NCI-H2029 treated with DMSO at 0.1 percent for 48 hours (cell line): ENCODE measurements around the gene CES5A.
"Not testable (repeated sequence)": the region's sequence is repeated elsewhere in the genome, so short reads cannot be mapped to it uniquely, and the experiment has no call there.

ENCODE experiments used
- DNase-seq: peaks from one replicate; lab custom pipeline; 2025; lab: John Stamatoyannopoulos, UW

The CES5A gene

DNA sequence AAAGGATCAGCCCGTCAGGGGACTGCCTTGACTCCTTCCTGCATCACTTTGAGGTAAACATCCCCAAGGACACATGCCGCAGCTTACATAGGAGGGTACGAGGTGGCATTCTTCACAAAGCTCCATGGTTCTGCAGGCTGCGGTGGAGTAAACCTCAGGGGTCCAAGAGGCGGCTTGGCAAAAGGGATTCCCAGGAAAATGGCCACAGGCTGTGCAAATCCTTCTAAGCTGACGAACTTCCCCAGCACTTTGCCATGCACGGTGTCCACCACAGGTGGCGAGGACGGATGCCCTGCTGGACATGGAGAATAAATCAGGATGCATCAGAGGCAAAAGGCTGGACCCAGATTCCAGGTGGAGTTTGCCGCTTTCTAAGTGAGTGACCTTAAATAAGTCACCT lies 46.5 kb downstream of the CES5A start:
- no peak for DNase-seq

DNA sequence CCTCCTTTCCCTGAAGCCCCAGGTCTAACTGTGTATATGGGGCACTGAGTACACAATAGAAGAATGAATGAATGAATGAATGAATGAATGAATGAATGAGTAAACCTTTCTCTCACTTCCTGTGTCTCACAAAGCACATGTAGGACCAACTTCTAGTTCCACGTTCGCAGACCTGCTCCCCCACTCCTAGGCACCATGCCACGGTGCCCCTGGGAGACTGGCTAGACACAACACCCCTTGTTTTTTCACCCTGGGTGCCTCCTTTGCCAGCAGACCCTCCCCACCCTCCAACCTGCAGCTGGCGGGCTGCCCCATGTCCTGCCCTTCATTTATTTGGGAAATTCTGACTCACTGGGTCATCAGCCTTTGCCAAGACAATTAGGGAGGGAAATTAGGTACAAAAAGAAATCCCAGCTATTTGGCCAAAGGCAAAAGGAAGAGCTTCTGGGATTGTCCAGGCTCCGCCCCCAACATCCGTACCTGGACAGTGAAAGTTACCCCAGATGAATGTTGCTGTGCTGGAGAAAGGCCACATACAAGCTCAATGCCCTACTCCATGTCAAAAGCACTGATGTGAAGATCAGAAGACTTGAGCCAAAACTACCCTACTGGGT lies 50.0 kb downstream of the CES5A start:
- no peak for DNase-seq

DNA sequence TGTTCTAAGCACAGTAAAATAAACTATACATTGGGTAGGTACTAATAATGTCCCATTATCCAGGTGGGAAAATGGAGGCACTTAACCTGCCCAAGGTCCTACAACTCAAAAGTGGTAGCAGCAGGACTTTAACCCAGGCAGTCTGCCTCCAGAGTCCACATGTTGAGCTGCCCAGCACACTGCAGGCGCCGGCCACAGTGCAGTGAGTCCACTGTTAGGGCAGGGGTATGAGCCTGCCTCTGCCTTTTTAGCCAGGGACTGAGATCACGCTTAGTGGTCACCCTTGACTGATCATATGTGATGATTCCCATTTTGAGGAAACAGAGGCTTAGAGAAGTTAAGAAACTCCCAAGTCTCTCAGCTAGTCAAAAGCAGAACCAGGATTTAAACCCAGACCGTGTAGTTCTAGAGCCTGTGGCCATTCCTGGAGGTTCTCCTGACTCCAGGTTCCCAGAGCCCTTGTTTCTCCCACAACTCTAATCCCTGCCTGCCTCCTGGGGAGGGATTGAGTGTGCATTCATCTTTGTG lies 50.6 kb downstream of the CES5A start:
- no peak for DNase-seq

DNA sequence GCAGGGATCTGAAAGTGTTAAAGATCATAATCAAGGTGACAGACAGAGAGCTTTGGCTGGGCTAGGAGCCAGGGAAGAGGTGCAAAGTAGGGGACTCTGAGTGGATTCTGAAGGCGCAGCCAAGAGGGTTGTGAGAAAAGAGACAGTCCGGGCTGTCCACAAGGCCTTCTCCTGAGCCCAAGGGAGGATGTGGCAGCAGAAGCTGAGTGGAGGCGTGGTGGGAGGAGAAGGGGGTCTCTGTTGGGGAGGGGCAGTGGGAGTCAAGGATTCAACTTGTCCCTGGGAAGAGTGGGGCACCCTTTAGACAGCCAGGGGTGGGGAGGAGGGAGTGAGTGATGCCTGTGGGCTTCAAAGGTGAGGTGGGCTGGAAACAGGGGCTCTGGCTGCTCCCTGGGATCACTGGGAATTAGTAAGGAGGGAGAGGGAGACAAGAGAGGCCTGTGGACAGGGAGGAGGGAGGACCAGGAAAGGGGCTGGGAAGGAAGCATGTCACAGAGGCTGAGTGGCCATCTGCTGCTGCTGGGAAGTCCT lies 52.8 kb downstream of the CES5A start:
- no peak for DNase-seq

DNA sequence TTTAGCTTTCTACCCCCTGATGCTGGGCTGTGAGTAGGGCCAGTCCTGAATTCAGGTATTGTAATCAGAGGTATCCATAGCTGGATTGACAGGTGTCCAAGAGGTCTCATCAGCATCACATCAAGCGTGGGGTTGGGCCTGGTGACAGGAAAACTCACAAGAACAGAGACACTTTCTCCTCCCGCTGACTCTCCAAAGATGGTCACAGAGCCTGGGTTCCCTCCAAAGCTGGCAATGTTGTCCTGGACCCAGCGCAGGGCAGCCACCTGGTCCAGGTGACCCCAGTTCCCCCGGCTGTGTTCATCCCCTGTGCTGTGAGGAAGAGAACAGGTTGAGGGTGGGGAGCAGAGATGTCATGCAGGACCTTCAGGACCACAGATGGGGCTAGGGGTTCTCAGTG lies 54.0 kb downstream of the CES5A start:
- no peak for DNase-seq

DNA sequence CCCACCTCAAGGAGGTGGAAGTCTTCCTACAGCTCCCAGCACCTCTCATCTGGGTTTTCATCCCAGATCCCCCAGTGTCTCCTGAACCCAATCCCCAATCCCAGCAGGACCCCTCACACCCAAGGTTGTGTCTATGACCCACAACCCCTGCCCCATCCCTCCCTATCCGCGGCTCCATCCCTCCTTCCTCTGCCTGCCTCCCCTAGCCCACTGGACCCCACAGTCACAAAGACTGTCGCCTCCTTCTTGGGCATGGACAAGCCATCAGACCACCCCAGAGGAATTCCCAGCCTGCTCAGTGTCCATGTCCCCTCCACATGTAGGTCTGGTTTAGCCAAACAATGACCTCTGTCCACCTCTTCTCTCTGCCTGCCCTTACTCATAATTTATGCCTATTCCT lies 54.6 kb downstream of the CES5A start:
- DNase-seq = no peak

DNA sequence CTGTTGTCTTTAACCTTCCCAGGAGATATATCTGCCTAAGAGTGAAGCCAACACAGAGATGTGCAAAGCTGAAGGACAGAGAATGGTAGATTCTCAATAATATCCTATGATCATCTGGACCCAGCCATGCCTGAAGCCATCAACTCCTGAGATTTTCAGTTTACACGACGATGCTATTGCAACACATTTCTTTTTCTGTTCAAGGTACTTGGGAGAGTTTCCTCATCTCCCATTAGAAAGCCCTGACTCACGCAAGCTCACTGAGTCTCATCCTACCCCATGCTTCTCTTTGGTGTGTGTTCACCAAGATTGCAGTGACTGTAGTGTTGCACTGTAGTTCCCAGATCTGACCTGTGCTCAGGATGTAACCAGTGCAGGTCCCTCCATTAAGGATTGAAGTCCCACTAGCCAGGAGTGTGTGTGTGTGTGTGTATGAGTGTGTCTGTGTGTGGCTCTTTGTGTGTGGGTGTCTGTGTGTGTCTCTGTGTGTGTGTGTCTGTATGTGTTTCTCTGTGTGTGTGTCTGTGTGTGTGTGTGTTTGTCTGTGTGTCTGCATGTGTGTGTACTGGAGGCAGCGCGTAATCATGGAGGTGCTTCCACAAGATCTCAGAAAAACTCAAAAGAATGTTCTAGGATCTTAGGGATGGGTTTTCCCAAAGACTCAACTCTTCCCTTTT lies 57.8 kb downstream of the CES5A start:
- no peak for DNase-seq

DNA sequence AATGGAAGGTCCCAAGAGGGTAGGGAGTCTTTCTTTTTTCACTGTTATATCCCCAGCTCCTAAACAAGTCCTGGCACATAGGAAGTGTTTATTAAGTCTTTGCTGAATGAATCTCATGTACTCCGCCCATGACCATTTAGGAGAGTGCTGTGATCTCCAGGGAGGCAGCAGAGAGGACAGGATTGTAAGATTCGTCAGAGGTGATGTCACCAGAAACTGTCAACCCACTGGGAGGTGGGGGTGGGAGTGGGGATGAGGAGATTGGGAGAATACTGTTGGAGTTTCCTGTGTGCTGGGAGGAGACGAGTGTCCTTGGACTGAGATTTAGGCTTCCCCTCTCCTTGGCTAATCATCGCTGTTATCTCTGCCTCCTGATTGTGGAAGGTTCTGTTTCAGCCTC lies 59.0 kb downstream of the CES5A start:
- DNase-seq = not testable (repeated sequence)

DNA sequence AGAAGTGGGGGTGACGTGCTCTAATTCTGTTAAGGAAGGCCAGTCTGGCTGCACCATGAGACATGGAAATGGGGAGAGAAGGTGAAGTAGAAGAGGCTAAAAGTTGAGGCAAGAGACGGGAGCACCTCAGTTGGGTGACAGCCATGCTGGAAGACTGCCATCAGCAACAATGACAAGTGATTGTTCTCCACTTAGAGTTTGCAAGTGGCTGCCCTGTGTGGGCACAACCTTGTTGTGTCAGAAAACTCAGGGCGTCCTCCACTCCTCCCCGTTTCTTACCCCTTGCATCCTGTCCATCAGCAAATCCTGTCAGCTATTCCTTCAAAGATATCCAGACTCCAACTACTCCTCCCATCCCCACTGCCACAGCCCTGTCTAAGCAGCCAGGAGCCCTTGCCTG lies 59.9 kb downstream of the CES5A start:
- no peak for DNase-seq

DNA sequence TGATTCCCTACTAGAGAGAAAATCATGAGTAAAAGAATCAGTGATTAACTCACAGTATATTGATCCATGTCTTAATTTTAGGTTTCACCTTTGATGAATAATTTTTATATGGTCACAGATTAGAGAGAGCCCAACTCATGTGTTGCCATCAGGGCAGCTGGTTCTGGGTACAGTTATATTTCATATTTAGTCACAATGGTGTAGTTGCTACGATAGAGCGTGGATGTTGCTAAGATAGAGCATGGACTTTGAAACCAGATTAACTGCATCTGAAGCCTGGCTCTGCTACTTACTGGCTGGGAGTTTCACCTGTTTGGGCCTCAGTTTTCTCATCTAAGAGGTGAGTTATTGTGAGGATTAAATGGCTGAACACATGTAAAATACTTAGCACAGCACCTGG lies 61.0 kb downstream of the CES5A start:
- DNase-seq = not testable (repeated sequence)

DNA sequence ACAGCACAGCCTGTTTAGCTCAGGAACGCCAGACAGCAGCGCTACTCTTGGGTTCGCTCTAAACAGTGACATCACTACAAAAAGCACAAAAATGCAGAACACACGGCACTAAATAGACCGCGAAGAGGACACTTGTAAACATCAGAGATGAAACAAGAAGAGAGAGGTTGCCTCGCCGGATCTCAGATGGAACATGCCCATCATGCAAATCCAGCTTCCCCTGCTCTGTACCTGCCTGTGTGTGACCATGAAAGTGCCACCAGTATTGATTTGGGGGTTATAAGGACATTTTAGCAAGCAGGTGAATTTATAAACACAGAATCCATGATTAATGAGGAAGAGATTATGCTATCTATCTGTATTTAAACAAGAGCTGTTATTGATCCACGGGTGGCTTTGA lies 61.4 kb downstream of the CES5A start:
- DNase-seq = not testable (repeated sequence)

DNA sequence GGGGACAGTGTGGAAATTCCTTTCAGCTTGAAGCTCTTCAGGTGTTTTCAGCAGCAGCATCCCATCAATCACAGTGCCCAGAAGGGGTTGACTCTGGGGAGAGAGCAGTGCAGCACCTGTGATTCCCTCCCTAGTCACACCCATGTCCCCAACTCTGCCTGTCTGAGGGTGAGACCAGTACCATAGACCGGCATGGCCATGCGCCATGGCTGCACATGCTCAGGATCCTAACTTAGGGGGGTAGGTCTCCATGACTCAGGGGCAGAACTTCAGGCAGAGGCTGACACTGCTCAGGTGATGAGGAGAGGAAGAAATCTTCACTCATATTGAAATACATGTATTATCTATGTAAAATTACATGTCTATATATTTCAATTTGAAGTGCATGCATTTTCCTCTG lies 62.2 kb downstream of the CES5A start:
- no peak for DNase-seq

DNA sequence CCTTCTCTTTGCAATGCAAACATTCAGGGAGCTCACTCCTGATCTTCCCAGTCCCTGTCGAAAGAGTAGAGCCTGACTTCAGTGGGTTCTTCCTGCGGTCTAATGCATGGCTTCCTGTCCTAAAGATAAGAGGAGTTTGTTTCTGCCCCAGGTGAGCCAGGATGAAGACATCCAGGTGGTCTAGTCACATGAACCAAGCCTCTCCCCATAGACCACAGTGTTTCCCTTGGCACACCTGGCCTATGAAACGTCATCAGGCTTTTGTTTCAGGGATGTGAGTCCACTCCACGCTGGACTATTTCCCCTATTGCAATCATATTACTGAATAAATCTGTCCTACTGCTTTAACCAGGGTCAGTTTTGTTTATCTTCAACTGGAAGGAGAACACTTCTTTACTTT lies 63.4 kb downstream of the CES5A start:
- DNase-seq = peak; percentile 31

DNA sequence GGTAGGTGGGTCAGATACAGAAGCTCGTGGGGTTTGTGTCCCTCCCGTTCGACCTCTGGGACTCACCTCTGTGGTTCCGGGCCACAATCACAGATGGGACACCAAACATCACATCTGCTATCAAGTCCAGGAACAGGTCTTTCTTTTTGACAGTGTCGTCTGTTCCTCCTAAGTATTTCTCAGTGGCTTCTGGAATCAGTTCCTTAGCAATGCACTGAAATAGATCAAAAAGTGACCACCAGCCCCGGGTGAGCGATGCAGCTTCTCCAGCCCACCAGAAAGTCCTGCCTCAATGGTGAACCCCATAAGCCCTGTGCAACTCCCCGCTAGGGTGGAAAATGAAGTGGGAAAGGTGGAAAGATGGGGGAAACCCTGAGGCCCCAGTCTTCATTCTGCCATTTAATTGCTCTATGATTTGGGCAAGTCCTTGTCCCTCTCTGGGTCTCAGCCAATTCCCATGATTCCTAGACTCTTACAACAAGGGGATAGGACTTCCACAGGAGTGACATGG lies 64.7 kb downstream of the CES5A start:
- no peak for DNase-seq

DNA sequence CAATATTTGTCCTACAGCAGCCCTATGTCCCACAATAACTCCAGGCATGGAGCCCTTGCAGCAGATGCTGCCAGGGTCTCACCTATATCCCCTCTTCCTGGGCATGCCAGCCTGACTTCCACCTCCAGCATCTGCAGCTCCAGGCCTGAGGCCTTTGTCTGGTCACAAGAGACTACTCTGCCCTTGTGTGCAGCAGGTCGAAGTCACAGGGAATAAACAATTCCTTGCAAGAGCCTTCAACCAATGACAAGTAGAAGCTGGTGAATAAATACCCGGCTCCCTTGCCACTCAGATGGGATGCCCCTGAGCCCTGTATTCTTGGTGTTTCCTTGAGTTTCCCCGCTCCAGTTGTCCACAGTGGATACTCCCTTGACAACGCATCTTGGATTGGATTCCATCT lies 65.3 kb downstream of the CES5A start:
- DNase-seq = no peak

DNA sequence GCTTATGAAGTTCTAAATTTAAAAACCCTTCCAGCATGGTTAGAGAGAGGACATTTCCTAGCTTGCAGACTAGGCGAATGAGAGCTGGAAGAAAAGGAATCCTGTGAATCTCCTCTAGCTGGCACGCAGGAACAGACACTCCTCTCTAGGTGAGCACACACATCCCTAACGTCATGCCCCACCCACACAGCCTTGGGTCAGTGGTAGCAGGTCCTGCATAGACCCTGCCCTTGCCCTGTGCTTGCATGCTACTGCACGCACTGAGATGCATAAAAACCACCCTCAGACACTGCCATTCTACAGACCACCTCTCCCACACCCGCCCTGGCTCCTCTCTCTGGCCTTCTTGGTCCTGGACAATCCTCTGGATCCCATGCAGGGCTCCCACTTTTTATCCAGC lies 65.8 kb downstream of the CES5A start:
- DNase-seq = no peak

DNA sequence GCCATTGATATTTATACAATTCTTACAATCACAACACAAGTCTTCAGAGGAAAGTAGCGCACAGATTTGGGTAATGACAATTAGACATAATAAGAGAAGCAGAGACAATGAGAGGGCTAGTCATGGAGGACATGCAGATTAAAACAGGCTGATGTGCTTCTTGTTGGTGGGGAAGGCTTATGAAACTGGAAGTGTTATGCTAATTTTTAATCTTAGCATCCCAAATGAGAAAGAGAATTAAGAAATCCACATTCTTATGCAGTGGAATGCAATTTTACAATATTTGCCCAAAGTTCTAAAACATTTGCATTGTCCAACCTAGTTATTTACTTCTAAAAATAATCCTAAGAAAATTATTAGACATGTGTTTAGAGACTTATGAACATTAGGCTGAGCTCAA lies 66.9 kb downstream of the CES5A start:
- DNase-seq = not testable (repeated sequence)

DNA sequence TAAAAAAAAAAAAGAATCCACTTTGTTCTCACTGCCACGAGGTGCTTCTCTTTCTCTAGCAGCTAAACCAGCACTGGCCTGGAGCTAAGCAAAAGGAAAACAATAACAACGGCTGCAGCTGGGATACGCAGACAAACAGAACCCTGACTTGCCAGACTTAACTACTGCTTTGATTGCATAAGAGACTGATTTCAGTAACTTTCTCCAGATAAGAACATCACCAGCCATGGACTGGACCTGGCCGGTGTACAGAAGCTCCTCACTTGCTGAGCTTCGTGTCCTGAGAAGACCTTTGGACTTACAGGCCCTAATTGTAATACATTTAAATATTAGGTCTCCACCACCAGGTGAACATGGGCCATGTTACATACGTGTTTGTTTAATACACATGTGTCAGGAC lies 70.1 kb downstream of the CES5A start:
- DNase-seq = not testable (repeated sequence)

DNA sequence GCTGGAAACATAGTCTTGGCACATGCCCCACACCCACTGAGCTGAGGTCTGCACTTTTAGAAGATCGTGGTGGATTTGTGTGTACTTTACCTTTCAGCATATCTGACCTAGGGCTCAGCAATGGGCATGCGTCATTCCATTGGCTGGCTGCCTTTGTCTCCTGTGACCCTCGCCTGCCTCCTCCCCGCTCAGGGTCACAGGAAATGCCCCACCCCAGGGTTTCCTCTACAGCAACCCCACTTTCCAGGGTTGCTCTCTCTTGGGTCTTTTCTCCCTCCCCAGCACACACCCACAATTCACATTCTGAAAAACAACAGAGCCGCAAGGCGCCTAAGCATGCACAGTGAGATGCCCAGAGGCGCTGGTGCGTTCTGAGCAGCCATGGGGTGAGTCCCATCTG lies 71.5 kb downstream of the CES5A start:
- not testable (repeated sequence) for DNase-seq
